HG02943 (cell line): ENCODE data around the gene RBM14.
"Not testable (repeated sequence)": the region's sequence is repeated elsewhere in the genome, so short reads cannot be mapped to it uniquely, and the experiment has no call there.

Experiments
- ATAC-seq: cut with Tn5 transposase; IDR thresholded peaks from one replicate; pipeline ENCODE4 v1.9.1; 2021; ENCODE audit warnings: mild to moderate bottlenecking, low read depth, moderate library complexity; ENCODE audit not compliant: unreplicated experiment

RBM14 gene

DNA sequence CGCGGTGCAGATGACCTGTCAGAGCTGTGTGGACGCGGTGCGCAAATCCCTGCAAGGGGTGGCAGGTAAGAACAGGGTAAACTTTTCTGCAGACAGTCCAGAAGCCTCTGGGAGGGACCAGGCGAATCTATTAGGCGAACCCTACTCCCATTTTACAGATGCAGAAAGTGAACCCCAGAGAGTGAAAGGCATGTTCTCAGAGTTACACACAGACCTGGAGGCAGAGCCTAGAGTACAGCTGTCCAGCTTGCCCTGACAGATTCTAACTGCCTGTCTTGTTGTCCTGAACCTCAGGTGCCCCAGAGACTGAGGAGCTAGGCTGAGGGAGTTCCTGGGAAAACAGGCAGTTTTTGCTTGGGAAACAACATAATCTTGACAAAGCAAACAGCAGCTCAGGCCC is 22.8 kb upstream of the RBM14 start:
- ATAC-seq: no peak

DNA sequence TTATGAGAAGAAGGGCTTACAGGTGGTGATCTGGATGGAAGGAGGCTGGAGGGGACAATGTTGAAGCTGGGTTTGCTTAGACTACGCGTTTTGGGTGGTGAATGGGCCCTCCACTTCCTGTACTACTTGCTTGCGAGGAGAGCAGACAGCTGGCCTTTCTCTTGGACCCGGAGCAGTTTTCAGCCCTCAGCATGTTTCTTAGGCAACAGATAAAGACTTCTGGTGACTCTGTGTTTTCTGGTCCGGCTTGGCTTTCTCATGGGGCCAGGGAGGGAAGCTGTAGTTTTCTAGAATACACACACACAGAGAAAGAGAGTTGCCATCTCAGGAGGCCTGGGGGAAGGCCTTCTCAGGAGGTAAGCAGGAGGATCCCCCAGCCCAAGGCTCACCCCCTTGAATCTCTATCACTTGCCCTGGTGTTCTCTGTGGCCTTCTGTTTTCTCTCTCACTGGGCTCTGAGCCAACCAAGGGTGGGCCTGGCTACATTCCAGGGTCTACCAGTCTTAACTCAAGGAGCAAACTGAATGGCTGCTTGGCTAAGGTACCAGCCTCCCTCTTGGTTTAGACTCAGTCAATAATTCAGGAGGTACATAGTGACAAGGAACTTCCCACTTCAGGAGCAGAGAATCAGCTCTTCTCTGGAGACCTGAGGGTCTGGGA is 21.1 kb upstream of the RBM14 start:
- ATAC-seq: no peak

DNA sequence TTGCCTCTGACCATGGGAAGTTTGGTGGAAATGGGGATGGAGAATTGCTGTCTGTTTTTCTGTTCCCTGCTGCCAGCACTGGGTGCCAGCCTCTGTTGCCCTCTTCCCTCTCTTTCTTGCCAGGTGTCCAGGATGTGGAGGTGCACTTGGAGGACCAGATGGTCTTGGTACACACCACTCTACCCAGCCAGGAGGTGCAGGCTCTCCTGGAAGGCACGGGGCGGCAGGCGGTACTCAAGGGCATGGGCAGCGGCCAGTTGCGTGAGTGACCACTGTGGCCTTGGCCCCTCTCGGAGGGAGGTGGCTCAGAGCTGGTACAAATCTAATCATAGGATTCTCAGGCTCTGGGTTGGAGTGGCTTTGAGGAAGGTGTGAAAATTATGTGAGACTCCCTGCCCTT is 17.4 kb upstream of the RBM14 start:
- no peak for ATAC-seq

DNA sequence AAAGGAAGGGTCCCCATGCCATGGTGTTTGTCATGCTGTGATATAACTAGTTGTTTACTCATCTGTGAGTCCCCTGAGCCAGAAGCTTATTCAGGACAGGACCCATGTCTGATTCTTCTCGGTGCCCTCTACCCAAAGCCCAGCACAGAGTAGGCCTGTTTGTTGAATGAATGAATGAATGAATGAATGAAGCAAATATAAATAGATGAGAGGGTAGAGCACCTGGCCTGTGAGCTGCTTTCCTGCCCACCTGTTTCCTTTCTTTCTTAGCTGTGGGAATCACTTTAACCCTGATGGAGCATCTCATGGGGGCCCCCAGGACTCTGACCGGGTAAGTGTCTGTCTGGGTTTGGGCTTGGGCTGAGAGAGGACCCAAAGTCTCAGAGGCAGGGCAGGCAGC is 16.2 kb upstream of the RBM14 start:
- ATAC-seq: no peak

DNA sequence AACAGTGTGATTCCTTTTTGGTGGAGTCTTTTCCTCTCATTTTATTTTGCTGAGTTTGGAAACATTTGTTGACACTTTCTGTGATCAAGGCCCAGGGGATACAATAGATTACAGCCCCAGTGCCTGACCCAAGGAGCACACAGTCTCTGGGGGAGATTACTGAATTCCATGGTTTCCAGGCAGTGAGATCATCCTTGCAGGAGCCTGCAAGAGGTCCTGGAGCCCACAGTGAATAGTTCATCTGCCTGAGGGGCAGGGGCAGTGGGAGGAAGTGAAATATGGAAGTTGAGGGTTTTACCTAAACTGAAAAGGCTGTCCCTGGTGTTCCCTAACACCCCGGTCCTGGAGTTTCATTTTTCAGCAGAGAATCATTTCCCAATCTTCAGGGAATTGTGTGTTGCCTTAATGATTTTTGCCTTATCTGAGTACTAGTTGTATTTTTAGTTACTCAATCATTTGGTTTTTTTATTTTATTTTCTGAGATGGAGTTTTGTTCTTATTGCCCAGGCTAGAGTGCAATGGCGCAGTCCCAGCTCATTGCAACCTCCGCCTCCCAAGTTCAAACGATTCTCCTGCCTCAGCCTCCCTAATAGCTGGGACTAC is 15.7 kb upstream of the RBM14 start:
- ATAC-seq: no peak

DNA sequence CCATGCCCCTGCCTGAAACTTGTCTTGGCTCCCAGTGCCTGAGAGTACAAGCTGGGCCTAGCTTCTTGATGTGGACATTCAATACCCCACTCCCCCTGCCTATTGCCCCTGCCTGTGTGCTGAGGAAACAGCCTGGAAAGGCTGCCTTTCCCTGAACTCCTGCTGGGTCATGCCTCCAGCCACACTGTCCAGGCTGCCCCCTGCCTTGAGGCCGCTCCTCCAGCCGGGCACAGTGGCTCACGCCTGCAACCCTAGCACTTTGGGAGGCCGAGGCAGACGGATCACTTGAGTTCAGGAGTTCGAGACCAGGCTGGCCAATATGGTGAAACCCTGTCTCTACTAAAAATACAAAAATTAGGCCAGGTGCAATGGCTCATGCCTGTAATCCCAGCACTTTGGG is 13.4 kb upstream of the RBM14 start:
- no peak for ATAC-seq

DNA sequence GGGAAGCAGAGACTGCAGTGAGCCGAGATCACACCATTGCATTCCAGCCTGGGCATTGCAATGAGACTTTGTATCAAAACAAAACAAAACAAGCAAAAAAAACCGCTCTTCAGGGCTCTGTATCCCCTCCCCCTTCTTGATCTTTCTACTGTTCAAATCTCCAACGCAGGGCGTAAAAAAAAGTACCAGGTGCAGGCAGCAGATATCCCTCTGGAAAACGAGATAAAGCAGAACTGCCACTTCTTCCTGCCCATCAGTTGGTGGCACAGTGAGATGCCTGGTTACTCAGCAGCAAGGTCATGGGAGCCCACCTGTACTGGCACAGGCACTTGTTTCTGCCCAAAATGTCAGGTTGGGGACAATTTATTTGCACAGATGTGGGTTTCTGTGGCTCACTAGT is 12.3 kb upstream of the RBM14 start:
- no peak for ATAC-seq

DNA sequence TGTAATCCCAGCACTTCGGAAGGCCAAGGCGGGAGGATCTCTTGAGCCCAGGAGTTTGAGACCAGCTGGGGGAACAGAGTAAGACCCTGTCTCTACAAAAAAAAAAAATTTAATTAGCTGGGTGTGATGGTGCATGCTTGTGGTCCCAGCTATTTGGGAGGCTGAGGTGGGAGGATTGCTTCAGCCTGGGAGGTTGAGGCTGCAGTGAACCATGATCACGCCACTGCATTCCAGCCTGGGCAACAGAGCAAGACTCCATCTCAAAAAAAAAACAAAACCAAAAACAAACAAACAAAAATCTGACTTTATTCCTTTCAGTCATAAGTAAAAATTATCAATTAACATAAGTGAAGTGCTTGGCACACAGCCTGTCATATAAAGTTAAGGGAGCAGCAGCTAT is 9.8 kb upstream of the RBM14 start:
- not testable (repeated sequence) for ATAC-seq

DNA sequence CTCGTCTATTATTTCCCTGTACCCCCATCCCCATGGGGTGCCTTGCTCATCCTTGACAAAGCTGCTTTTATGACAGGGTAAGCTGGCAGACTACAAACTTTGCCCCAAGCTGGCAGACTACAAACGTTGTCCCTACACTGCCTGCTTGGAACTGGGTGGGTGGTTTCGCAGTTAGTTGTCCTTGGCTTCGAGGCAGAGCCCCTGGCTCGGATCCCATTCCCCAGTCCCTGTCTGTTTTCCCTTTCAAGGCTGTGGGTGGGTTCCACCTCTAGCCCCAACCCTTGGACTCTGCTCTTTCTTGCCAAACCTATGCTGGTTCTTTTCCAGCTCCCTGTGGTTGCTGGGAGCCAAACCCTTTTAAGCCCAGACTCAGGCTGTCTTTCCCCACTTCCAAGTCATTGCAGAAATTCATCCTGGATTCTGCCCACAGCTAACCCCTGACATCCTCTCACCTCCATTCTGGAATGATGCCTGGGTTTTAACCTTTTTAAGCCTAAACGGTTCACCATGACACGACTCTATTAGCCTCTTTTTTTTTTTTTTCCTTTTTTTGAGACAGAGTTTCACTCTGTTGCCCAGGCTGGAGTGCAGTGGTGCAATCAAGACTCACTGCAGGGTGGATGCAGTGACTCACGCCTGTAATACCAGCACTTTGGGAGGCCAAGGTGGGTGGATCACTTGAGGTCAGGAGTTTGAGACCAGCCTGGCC is 9.2 kb upstream of the RBM14 start:
- ATAC-seq: no peak

DNA sequence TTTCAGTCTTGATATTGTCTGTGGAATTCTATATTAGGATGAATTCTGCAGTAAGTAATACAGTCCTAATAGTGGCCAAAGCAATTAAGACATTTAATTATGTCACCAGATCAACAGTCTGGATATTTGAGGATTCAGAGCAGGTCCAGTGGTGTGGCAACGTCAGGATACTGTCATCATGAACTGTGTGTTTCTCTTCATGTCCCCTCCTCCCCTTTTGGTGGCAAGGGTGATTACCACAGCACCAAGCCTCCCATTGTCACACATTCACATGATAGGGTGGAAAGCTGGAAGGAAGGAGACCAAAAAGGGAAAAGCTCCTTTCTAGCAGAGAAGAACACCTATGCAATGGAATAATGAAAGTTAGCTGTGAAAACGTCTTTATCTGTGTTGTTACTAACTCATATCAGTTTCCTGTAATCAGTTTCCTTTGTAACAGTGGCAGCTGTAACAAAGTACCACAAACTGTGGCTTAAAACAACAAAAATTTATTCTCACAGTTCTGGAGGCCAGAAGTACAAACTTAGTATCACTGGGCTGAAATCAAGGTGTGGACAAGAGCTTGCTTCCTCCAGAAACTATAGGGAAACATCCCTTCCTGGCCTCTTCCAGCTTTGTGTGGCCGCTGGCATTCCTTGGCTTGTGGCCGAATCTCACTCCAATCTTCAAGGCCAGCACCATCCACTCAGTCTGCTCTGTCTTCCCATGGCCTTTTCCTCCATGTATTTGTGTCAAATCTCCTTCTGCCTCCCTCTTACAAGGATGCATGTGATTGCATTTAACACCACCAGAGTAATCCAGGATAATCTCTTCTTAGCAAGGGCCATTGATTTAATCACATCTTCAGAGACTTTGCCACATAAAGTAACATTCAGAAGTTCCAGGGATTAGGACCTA is 6.5 kb upstream of the RBM14 start:
- ATAC-seq: no peak

DNA sequence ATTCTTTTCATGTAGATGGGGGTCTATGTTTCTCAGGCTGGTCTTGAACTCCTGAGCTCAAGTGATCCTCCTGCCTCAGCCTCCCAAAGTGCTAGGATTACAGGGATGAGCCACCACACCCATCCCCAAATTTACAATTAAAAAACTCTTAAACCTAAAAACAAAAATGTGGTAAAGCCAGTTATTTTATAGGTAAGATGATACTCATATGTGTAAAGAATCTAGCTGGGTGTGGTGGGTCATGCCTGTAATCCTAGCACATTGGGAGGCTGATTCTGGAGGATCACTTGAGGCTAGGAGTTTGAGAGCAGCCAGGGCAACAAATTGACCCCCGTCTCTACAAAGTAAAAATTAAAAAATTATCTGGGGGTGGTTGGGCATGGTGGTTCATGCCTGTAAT is 4.0 kb upstream of the RBM14 start:
- no peak for ATAC-seq

DNA sequence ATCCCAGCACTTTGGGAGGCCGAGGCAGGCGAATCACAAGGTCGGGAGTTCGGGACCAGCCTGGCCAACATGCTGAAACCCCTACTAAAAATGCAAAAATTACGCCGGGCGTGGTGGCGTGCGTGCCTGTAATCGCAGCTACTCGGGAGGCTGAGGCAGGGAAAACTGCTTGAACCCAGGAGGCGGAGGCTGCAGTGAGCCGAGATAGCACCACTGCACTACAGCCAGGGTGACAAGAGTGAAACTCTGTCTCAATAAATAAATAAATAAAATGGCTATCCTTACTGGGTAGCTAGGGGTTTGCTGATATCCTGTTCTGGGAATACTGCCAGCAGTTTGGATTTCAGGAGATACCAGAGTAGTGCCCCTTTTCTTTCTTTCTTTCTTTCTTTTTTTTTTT is 2.4 kb upstream of the RBM14 start:
- ATAC-seq: no peak

DNA sequence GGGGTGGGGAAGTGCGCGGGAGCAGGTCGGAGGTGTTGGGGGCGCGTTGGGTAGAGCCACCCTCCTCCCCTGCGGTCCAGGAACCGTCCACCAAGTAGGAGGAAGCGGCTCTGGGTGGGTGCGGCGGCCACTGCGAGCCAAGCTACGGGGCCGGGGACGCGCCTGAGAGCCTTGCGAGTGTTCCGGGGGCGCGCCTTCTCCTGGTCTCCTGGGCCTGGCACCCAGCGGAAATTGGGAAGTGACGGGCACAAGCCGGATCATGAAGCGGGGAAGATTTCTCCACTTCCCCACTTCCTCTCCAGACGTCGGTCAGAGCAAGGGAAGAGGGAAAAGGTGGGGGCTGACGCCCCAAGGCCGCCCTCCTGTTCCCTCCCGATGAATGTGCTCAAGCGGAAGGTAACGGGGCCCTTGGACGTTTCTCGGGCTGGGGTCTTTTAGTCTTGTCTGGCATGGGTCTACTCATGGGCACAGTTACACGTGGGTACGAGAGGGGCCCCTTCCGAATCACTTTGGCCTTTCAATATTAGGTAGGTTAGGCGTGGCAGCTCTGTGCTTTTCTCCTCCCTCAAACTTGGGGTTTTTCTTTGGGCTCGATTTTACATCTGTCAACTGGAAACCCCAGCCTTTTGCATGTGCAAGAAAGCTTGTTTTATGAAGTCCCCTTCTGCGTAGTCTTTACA is 865 bp downstream of the RBM14 start:
- peak; percentile 10 for ATAC-seq

DNA sequence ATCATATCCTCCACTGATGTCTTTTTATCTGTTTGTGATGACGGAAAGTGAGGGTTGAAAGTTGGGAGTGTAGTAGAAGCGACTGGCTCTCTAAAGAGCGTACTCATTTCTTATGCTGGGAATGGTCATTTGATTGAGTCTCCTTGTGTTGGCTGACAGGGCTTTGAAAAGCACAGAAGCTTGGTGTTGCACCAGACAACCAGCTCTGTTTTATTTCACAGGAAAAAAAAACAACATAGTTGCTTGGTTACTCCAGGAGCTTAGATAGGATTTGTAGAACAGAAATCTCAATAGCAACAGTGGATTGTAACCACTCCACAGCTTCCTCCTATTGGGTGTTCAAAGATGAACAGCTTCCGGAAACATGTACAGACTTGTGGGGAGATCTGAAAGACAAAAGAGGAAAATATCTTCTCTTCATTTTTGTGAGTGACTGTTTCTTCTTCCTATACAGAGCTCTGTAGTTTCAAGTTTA is 2.7 kb downstream of the RBM14 start:
- ATAC-seq: no peak

DNA sequence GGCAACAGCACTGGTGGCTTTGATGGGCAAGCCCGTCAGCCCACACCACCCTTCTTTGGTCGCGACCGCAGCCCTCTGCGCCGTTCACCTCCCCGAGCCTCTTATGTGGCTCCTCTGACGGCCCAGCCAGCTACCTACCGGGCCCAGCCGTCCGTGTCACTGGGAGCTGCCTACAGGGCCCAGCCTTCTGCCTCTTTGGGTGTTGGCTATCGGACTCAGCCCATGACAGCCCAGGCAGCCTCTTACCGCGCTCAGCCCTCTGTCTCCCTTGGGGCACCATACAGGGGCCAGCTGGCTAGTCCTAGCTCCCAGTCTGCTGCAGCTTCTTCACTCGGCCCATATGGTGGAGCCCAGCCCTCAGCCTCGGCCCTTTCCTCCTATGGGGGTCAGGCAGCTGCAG is 8.0 kb downstream of the RBM14 start:
- no peak for ATAC-seq

DNA sequence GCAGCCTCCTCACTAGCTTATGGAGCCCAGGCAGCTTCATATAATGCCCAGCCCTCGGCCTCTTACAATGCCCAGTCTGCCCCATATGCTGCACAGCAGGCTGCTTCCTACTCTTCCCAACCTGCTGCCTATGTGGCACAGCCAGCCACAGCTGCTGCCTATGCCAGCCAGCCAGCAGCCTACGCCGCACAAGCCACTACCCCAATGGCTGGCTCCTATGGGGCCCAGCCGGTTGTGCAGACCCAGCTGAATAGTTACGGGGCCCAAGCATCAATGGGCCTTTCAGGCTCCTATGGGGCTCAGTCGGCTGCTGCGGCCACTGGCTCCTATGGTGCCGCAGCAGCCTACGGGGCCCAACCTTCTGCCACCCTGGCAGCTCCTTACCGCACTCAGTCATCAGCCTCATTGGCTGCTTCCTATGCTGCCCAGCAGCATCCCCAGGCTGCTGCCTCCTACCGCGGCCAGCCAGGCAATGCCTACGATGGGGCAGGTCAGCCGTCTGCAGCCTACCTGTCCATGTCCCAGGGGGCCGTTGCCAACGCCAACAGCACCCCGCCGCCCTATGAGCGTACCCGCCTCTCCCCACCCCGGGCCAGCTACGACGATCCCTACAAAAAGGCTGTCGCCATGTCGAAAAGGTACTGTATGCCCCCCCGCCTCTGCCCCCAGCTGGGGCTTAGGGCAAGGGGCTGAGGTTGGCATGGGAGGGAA is 8.8 kb downstream of the RBM14 start:
- ATAC-seq: no peak

DNA sequence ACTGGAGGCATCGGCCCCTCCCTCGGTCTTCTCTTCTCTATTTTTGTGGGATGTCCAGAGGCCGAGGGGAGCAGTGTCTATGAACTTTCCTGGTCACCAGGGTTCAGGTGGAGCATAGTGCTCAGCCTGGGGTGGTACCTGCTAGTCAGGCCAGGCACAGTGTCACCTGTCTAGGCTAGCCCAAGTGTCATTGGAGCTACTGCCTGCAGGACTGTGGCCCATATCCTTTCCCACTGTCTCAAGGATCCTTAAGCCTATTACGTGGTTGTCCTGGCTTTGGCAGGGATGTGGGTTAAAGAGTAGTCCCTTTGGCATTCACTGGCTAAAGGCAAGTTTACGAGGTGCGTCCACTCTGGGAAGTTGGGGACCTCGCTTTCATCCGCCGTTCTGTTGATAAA is 9.3 kb downstream of the RBM14 start:
- no peak for ATAC-seq

DNA sequence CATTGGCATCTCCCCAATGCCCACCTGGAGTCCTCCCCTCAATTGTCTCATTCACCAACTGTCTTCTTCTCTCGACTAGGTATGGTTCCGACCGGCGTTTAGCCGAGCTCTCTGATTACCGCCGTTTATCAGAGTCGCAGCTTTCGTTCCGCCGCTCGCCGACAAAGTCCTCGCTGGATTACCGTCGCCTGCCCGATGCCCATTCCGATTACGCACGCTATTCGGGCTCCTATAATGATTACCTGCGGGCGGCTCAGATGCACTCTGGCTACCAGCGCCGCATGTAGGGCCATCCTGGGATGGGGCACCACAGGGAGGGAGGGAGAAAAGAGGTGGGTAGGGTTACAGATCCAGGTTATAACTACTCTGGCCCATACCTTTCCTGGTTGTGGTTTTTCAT is 10.0 kb downstream of the RBM14 start:
- ATAC-seq: no peak

DNA sequence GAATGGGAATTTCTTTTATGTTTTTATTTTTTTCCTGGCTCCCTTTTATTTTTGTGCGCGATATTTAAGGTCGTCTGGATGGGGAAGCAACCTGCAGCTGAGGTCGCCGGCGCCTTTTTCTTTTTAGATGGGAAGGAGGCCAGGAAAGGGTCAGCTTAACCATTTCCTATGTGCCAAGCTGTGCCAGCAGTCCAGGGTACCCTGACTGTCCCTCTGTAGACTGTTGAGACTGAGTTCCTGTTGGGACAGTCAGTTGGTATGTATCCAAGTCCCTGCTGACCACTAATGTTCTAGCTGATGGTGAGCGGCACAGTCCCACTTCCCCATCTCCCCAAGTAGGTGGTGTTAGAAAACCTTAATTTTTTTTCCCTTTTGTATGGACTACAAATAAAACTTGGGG is 10.5 kb downstream of the RBM14 start:
- ATAC-seq: no peak

DNA sequence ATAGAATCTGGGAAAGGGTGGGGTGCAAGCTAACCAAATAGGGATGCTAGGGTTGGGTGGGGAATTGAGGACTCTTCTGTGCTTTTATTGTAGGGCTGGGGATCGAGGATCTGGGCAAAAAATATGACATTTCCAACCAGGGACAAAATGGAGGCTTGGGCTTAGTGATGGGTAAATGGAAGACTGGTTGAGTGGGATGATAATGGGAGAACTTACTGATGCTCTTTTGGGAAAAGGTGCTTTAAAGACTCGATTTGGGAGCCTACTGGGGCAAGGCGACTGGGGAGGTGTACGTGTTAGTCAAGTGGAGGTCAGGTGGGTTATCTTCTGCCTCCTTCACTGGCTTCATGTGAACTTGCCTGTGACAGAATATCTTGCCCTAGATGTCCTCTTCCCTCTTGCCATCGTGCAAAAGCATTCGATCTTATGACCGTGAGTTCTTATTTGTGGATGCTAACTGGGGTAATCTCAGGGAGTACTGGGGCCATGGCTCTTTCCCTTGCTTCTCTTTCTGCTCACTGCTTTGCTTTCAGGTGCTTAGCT is 11.7 kb downstream of the RBM14 start:
- ATAC-seq: no peak
